A673 (cell line): ENCODE data around the gene TRAF6. TPM values are rescaled to one million over a fixed set of nuclear protein-coding genes. Genes with fewer than 3 reads are reported as not detected.

ENCODE experiments used
- BruUV-seq: library from RNA; stranded (reverse); fragments of 400-500 nt; replicated peaks from 2 replicates; lab custom pipeline; 2021; lab: Mats Ljungman, UMichigan
- CTCF ChIA-PET: fragments of 300-600 bp; sonication (Branson Sonifier 250); formaldehyde crosslinking; loops from one replicate; lab custom pipeline; 2022; ENCODE audit warnings: antibody characterized with exemption; lab: Charles Lee
- POLR2A ChIA-PET: fragments of 300-600 bp; sonication (Branson Sonifier 250); formaldehyde crosslinking; loops from one replicate; lab custom pipeline; 2022; ENCODE audit warnings: antibody characterized with exemption; ENCODE audit not compliant: low non-redundant PET; lab: Charles Lee
- DNase-seq: peaks from one replicate; pipeline ENCODE4 v3.0.0-alpha.2; 2015; ENCODE audit warnings: low spot score
- H3K27ac ChIP-seq: fragments of 200-600 bp; sonication (generic); 2 replicates; pipeline ENCODE4 v1.5.1; 2016; ENCODE audit warnings: mixed run types, low read depth, mild to moderate bottlenecking, mixed read lengths, antibody characterized with exemption, low read length; ENCODE audit not compliant: poor library complexity, severe bottlenecking
- H3K27me3 ChIP-seq: fragments of 200-600 bp; sonication (generic); replicated peaks from 2 replicates; pipeline ENCODE4 v1.6.1; 2017; ENCODE audit warnings: mixed run types, low read depth, mild to moderate bottlenecking, mixed read lengths, antibody characterized with exemption, low read length; ENCODE audit not compliant: insufficient read depth, poor library complexity
- H3K36me3 ChIP-seq: fragments of 200-600 bp; sonication (generic); 2 replicates; pipeline ENCODE4 v1.6.1; 2016; ENCODE audit warnings: mixed run types, mild to moderate bottlenecking, mixed read lengths, antibody characterized with exemption, low read length; ENCODE audit not compliant: insufficient read depth, poor library complexity, severe bottlenecking
- H3K4me1 ChIP-seq: fragments of 200-600 bp; sonication (generic); 2 replicates; pipeline ENCODE4 v1.6.1; 2017; ENCODE audit warnings: mixed run types, mild to moderate bottlenecking, mixed read lengths, antibody characterized with exemption, low read length; ENCODE audit not compliant: insufficient read depth, poor library complexity, severe bottlenecking
- H3K4me3 ChIP-seq: fragments of 200-600 bp; sonication (generic); 2 replicates; pipeline ENCODE4 v1.5.1; 2016; ENCODE audit warnings: low read depth, mixed run types, mild to moderate bottlenecking, mixed read lengths, low read length; ENCODE audit not compliant: poor library complexity, severe bottlenecking
- H3K9me3 ChIP-seq: fragments of 200-600 bp; sonication (generic); 2 replicates; pipeline ENCODE4 v1.6.1; 2016; ENCODE audit warnings: mixed run types, low read depth, mild to moderate bottlenecking, mixed read lengths, antibody characterized with exemption, low read length; ENCODE audit not compliant: poor library complexity, severe bottlenecking
- EZH2 ChIP-seq: fragments of 200-600 bp; sonication (generic); IDR thresholded peaks from 2 replicates; pipeline ENCODE4 v1.6.1; 2017; ENCODE audit warnings: borderline replicate concordance, low read depth, mild to moderate bottlenecking, mixed read lengths, antibody characterized with exemption, low read length; ENCODE audit not compliant: poor library complexity, severe bottlenecking
- intact Hi-C: fragments of 100-400 bp; cut with micrococcal nuclease; formaldehyde crosslinking; loops from one replicate; pipeline ENCODE4 v1.10.0; 2022; ENCODE audit not compliant: unreplicated experiment
- total RNA-seq: library from RNA; stranded (reverse); gene quantifications from 2 replicates; pipeline ENCODE4 v1.2.3, GENCODE V29; 2021
- TF ChIP-seq, protein P1 (sequence below): fragments of 300-800, 200-600 bp; sonication (generic); conservative IDR thresholded peaks from 2 replicates; pipeline ENCODE4 v1.5.1; 2017; ENCODE audit warnings: low read depth, mild to moderate bottlenecking, antibody characterized with exemption, low read length, moderate library complexity, mixed read lengths

TRAF6 gene
- total RNA-seq, 1 experiment from 2014 or later, result 28.6 TPM

DNA sequence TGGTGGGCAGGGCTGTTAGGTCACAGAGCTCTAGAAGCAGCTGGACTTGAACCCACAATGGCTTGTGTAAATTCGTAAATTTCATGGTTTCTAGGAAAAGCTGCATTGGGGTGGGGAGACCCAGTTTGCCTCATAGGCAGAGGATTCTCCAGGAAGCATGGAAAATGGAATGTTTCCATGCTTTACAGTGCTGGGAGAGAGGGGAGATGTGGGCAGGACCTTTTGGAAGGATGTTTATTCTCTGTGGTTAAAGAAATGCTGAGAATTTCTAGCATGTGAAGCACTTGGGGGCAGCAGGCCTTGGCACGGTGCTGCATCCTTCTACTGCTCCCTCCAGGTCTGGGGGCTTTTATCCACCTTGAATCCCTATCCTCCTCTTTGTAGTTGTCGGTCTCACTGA is 46.3 kb downstream of the TRAF6 start:
- Histone ChIP-seq H3K4me1 (no peaks in the 10 kb centered on the region), H3K27me3 (no peaks in the 10 kb centered on the region), H3K27ac (no peak overlapping the region), H3K36me3 (no peaks in the 10 kb centered on the region), H3K4me3 (no peak overlapping the region), H3K9me3 (no peaks in the 10 kb centered on the region)
- TF ChIP-seq, protein P1, sequence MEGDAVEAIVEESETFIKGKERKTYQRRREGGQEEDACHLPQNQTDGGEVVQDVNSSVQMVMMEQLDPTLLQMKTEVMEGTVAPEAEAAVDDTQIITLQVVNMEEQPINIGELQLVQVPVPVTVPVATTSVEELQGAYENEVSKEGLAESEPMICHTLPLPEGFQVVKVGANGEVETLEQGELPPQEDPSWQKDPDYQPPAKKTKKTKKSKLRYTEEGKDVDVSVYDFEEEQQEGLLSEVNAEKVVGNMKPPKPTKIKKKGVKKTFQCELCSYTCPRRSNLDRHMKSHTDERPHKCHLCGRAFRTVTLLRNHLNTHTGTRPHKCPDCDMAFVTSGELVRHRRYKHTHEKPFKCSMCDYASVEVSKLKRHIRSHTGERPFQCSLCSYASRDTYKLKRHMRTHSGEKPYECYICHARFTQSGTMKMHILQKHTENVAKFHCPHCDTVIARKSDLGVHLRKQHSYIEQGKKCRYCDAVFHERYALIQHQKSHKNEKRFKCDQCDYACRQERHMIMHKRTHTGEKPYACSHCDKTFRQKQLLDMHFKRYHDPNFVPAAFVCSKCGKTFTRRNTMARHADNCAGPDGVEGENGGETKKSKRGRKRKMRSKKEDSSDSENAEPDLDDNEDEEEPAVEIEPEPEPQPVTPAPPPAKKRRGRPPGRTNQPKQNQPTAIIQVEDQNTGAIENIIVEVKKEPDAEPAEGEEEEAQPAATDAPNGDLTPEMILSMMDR, result no peak
- no peak for TF ChIP-seq EZH2
- intact Hi-C loops, result no loop called here
- DNase-seq, result no peak
- ChIA-PET CTCF (no interaction called here), POLR2A (no interaction called here)
- no TSS peak for BruUV-seq

DNA sequence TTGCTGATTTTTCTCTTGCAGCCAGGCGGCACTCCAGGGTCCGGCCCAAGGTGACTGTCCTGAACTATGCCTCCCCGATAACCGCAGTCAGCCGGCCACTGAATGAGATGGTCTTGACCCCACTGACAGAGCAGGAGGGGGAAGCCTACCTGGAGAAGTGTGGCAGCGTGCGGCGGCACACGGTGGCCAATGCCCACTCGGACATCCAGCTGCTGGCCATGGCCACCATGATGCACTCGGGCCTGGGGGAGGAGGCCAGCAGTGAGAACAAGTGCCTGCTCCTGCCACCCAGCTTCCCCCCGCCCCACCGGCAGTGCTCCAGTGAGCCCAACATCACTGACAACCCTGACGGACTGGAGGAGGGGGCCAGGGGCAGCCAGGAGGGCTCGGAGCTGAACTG is 47.8 kb downstream of the TRAF6 start:
- ChIA-PET POLR2A (no interaction called here), CTCF (no interaction called here)
- TF ChIP-seq, protein P1, result no peak
- no peak for TF ChIP-seq EZH2
- Histone ChIP-seq H3K36me3 (no peaks in the 10 kb centered on the region), H3K4me1 (no peaks in the 10 kb centered on the region), H3K27ac (no peak overlapping the region), H3K27me3 (no peaks in the 10 kb centered on the region), H3K4me3 (no peak overlapping the region), H3K9me3 (no peaks in the 10 kb centered on the region)
- BruUV-seq, result no TSS peak
- DNase-seq, result no peak
- intact Hi-C loops, result no loop called here

DNA sequence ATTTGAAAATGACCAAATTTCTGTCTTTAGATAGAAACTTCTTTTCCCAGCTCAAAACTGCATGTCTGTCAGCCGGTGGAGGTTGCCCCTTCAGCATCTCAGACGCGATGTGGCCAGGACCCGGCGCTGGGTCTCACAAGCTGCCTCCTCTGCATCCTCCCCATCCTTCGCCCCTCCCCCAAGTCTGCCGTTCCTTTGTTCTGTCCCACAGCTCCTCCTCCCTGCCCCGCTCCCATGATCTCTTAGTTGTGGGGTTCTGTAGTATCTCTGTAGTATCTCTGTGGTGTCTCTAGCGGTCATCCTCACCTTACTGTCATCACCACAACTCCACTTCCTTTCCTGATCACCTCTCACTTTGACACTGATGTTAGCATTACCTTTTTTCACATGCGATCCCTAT is 49.9 kb downstream of the TRAF6 start:
- POLR2A ChIA-PET, result no interaction called here
- Histone ChIP-seq H3K36me3 (peaks cover 3% of the 10 kb centered on the region), H3K27ac (no peak overlapping the region), H3K4me1 (peaks cover 11% of the 10 kb centered on the region), H3K27me3 (no peaks in the 10 kb centered on the region), H3K9me3 (no peaks in the 10 kb centered on the region), H3K4me3 (no peak overlapping the region)
- CTCF ChIA-PET, result no interaction called here
- TF ChIP-seq, protein P1, result no peak
- no TSS peak for BruUV-seq
- intact Hi-C loops, result no loop called here
- DNase-seq, result no peak
